NOMO-1 treated with dmso at 0.1 percent for 144 hours (cell line): Measurements from ENCODE around the gene ACO2.
"Not testable (repeated sequence)": the region's sequence is repeated elsewhere in the genome, so short reads cannot be mapped to it uniquely, and the experiment has no call there.

Experiments
- DNase-seq: peaks from one replicate; lab custom pipeline; 2025; ENCODE audit not compliant: unreplicated experiment; lab: John Stamatoyannopoulos, UW

ACO2 gene

GRCh38 chr22:41447435-41448188 lies 21.3 kb upstream of the ACO2 start:
- peak; percentile 51 for DNase-seq

GRCh38 chr22:41448189-41448808 lies 20.6 kb upstream of the ACO2 start:
- peak; percentile 99 for DNase-seq

GRCh38 chr22:41458161-41458728 lies 10.7 kb upstream of the ACO2 start:
- no peak for DNase-seq

- DNase-seq: no peak
These were observed 9.5 kb upstream of the ACO2 start for GRCh38 chr22:41459431-41459830.

- not testable (repeated sequence) for DNase-seq
These were observed 8.8 kb upstream of the ACO2 start for GRCh38 chr22:41460071-41460470.

- DNase-seq: no peak
These were observed 7.0 kb upstream of the ACO2 start for GRCh38 chr22:41461901-41462300.

DNA sequence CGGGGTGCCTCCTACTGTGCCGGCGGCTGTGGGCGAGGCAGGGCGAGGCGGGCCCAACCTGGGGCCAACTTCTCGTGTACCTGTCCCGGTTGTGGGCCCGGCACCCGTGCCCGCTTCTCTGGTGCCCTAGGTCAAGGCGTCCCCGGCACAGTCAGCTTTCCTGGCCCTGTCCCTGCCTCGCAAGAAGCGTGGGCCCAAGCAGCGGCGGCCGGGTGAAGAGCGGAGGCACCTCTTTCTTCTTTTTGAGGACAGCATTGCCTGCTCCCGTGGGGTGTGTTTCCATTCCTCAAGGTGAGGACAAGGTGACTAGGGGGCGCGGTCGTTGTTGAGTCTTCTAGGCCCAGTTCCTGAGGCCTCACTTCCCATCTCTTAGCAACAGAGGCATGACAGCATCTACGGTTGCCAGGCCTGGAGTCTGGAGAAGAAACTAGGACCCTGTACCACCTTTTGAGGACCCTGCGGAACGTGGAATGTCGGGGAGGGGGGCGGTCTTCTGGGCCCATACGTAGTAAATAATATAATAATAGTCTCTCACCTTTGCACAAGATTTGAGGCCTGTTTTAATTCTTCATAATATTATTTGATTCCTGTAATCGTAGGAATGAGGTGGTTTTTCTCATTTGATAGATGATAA lies 418 bp downstream of the ACO2 start:
- no peak for DNase-seq

GRCh38 chr22:41470886-41471285 lies 2.0 kb downstream of the ACO2 start:
- DNase-seq: no peak

DNA sequence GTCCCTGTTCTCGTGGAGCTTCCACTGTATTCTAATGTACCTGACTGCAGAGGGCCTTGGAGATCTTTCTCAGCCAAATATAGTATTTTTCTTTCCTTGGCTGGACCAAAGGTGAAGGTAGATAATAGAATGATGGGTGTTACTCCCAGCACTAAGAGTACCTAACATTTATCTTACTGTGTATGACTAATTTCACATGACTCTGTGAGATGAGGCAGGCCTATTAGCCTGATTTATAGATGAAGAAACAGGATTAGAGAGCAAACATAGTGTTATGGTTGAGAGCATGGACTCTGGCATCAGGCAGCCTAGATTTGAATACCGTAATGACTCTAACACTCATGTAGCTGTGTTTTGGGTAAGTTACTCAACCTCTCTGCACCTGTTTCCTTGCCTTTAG lies 2.7 kb downstream of the ACO2 start:
- DNase-seq: no peak

GRCh38 chr22:41474872-41475451 lies 6.0 kb downstream of the ACO2 start:
- DNase-seq: no peak

DNA sequence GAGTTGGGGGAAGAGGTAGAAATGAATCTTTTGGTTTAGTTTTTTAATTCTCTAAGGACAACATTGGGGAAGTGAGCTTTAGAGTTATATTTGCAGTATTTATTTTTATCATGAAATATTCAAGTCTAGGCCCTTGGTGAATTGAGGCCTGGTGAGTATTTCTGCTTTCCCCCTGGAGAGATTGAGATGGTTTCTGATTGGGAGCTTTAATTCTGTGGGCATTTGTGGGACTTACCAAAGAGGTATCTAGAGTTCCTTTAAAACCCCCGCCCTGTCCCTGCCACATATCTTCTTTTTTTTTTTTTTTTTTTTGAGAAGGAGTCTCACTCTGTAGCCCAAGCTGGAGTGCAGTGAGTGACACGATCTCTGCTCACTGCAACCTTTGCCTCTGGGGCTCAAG lies 9.6 kb downstream of the ACO2 start:
- no peak for DNase-seq

DNA sequence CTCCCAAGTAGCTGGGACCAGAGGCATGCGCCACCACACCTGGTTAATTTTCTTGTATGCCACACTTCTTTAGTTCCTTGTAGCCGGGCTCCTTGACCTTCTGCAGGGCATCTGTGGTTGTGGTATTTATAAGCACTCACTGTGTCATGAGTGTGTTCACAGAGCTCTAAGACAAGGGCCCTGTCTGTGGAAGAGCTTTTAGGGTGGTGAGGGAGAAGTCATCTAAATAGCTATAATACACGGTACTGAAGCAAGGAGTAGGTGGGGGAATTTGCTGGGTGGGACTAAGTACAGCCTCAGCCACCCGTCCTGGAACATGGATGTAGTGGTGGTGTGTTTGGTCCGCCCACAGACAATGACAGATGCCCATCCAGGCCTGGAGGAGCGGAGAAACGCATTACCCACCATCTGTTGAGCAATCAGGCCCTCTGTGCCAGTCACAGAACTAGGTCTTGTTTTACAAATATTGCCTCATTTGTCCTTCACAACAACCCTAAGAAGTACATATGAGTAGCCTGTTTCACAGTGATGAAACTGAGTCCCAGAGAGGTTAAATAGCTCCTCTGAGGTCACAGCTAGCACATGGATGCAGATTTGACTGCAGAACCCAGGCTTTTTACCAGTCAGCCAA lies 10.1 kb downstream of the ACO2 start:
- DNase-seq: no peak

DNA sequence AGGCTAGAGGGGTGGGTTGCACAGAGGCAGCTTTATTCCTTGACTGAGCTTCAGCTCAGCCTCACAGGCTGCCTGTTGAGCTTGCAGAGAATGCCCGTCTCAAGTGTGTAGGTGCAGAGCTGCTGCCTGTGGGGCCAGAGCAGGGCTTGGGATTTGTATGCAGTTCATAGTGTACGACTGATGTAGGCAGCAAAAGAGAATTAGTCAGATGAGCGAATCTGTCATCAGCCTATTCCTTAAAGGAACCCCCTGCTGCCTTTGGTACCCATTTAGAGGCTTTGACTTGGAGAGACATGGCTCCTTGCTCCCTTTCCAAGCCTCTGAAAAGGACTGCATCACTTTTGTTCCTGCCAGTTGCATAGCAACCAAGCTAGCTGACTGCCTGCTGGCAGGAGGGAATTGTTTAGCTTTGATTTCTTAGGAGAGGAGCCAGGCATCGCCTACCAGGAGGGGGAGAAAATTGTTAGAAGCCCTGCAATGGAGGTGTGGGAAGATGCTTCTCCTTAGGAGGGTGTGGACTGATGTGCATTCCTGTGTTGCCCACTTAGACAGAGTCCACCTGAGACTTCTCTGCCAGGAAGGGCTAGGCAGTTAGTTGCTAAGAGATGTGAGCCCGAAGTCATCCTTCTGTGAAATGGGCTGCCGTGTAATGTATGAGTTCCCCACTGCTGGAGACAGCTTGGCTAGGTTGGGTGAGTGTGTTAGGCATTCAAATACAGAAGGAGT lies 10.9 kb downstream of the ACO2 start:
- DNase-seq: no peak

GRCh38 chr22:41480397-41480735 lies 11.4 kb downstream of the ACO2 start:
- DNase-seq: no peak

DNA sequence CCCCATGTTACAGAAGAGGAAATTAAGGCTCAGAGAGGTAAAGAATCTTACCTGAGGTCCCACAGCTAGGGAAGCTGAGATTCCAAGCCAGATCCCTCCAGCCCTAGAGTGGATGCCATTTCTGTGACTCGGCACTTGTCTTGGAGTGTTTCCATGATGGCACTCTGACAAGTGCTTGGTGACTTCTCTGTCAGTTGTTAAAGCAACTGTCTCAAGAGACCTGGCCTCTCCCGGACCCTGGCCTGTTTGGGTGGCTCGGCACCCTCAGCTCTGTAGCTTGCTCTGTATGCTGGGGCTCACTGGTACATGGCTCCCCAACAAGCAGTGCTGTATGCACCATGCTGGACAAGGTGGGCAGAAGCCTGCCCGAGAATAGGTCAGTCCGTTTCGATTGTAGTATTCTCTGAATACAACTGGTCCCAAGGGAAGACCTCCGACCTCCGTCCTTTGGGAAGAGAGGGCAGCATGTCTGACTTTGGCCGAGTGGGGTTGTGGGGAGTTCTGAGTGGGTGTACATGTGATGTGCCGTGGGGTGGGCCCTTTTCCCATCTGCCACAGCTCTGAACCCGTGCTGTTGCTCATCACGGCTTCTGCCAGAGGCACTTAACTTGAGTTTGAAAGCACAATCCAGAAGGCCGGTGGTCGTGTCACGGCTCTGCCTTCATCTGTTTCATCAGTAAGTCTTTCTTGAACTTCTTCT lies 12.4 kb downstream of the ACO2 start:
- DNase-seq: no peak

- no peak for DNase-seq
These were observed 13.0 kb downstream of the ACO2 start for GRCh38 chr22:41481925-41482318.

DNA sequence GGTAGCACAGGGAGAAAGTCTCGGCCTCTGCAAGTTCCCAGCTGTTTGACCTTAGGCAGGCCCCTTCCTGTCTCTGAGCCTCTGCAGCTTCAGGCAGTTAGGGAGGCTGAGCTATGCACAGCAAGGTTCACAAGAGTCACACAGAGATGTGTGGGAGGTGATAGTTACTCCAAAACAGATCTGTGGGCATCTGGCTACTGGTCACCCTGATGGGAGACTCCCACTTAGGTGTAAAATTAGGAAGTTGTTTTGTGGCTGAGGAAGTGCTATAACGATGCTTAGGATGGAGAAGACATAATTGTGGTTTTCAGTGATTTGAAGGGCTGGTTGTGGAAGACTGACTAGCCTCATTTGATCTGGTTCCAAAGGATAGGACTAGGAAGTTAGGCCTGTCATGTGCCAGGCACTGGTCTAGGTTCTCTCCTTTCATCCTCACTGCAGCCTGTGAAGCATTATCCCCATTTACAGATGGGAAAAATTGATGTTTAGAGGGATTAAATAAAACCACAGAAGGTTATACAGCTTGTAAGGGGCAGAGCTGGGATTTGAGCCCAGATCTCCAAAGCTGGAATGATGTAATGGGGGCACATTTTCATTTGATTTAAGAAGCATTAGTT lies 13.5 kb downstream of the ACO2 start:
- DNase-seq: no peak

DNA sequence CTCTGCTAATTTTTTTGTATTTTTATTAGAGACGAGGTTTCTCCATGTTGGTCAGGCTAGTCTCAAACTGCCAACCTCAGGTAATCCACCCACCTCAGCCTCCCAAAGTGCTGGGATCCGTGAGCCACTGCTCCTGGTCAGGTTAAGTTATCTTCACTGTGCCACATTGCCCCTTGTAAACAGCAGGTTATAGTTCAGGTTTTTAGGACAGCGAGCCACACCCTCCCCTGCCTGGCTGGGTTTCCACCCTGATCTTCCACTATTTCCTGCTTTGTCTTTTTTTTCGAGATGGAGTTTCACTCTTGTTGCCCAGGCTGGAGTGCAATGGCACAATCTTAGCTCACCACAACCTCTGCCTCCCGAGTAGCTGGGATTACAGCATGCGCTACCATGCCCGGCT lies 16.1 kb downstream of the ACO2 start:
- no peak for DNase-seq

DNA sequence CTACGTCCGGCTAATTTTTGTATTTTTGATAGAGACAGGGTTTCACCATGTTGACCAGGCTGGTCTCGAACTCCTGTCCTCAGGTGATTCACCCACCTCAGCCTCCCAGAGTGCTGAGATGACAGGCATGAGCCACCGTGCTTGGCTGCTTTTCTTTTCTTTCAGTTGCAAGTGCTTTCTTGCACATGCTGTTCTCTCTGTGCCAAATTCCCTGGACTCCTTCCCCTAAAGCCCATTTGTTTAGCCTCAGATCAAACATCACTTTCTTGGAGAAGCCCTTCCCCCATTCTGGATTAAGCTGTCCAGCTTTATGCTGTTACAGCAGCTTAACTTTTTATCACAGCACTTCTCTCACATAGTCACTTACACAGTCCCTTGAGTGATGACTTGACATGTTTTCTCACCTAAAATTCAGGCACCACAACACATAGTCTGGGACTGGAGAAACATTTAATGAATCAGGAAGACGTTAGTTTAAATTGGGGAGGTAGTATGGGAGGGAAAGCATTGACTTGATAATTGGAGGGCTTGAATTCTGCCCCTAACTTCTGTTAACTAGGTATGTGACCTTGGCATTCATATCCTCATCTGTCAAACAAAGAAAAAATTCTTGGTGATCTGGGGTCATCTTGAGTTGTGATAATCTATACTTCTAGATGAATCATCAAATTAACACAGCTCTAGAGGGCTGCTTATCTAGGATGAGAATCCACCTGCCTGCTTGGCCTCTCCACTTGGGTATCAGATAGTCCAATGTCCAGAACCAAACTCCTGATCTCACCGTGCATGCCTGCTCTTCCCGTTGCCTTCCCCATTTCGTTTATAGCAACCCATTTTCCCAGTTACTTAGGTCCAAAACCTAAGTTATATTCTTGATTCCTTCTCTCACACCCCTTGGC lies 18.4 kb downstream of the ACO2 start:
- no peak for DNase-seq
